K562 (cell line): ENCODE results near the gene SEMA6D. TPM values are rescaled to one million over a fixed set of nuclear protein-coding genes. Genes with fewer than 3 reads are reported as not detected.

Experiments used
- ATAC-seq: fragments of 200-7000 bp; cut with Tn5 transposase; 3 replicates; pipeline ENCODE4 v1.9.1; 2020; ENCODE audit warnings: moderate library complexity
- BruUV-seq: library from RNA; stranded (reverse); fragments of 400-500 nt; replicated peaks from 2 replicates; lab custom pipeline; 2021; lab: Mats Ljungman, UMichigan
- CTCF ChIA-PET: fragments of 300-600 bp; formaldehyde crosslinking; extraction: SDS; loops from one replicate; lab custom pipeline; 2021; ENCODE audit warnings: low intra/inter-chr PET ratio; lab: Yijun Ruan, JAX
- POLR2A ChIA-PET: fragments of 300-600, 350-650 bp; sonication (Branson Sonifier 250); formaldehyde crosslinking; extraction: SDS; loops from one replicate; lab custom pipeline; 2021; ENCODE audit warnings: antibody characterized with exemption, inconsistent platforms; lab: Yijun Ruan, JAX
- DNase-seq, 4 experiments: peaks; one replicate each; pipeline versions ENCODE4 v3.0.0 to v3.0.0-alpha.2; 2011 to 2018; ENCODE audit warnings: low spot score in 3 of 4, mixed read lengths in 3 of 4; ENCODE audit errors: extremely low read depth in 1 of 4
- FAIRE-seq: peaks from 2 replicates; lab custom pipeline; 2011; peaks lifted over from hg19 to GRCh38; lab: Jason Lieb, UNC
- H2AFZ ChIP-seq: 2 replicates; pipeline ENCODE4 v1.6.0; 2011; ENCODE audit warnings: low read depth, low read length, control low read depth, inconsistent platforms
- H3K27ac ChIP-seq: fragments of 200-600 bp; 3 replicates; pipeline ENCODE4 v1.8.0; 2011; ENCODE audit warnings: low read depth, mild to moderate bottlenecking, control low read depth, inconsistent platforms, low read length, moderate library complexity, mixed read lengths; ENCODE audit errors: extremely low read depth
- H3K27me3 ChIP-seq, 2 experiments: fragments of 300-600 bp in 1 of 2; 2 replicates in 1 of 2; 3 replicates in 1 of 2; pipeline versions ENCODE4 v1.6.0 to v1.8.0; 2011; ENCODE audit warnings: inconsistent platforms in 2 of 2, low read length in 2 of 2, mild to moderate bottlenecking in 1 of 2, mixed read lengths in 1 of 2, moderate library complexity in 1 of 2; ENCODE audit not compliant: control insufficient read depth in 2 of 2, insufficient read depth in 2 of 2
- H3K36me3 ChIP-seq: fragments of 300-600 bp; 3 replicates; pipeline ENCODE4 v1.8.0; 2011; ENCODE audit warnings: mild to moderate bottlenecking, low read length, inconsistent platforms; ENCODE audit not compliant: control insufficient read depth, insufficient read depth
- H3K4me1 ChIP-seq, 2 experiments: fragments of 200-600 bp in 1 of 2; replicated peaks in 1 of 2; 2 replicates in 1 of 2; 3 replicates in 1 of 2; pipeline versions ENCODE4 v1.5.1 to v1.8.0; 2011; ENCODE audit warnings: inconsistent platforms in 2 of 2, low read length in 2 of 2, mild to moderate bottlenecking in 1 of 2, mixed read lengths in 1 of 2, moderate library complexity in 1 of 2; ENCODE audit not compliant: control insufficient read depth in 2 of 2, insufficient read depth in 2 of 2
- H3K4me2 ChIP-seq: 2 replicates; pipeline ENCODE4 v1.6.1; 2011; ENCODE audit warnings: low read length, control low read depth, inconsistent platforms, mixed read lengths; ENCODE audit not compliant: insufficient read depth
- H3K4me3 ChIP-seq: fragments of 200-600 bp; sonication (generic), shearing (Covaris generic); 2 replicates; pipeline ENCODE4 v1.5.1; 2016; ENCODE audit warnings: control low read depth, inconsistent platforms
- H3K79me2 ChIP-seq: fragments of 200-600 bp; 3 replicates; pipeline ENCODE4 v1.8.0; 2011; ENCODE audit warnings: low read length, inconsistent platforms; ENCODE audit not compliant: control insufficient read depth, insufficient read depth
- H3K9ac ChIP-seq, 2 experiments: 2 replicates each; pipeline versions ENCODE4 v1.6.0 to v1.6.1; 2011; ENCODE audit warnings: low read depth in 2 of 2, low read length in 2 of 2, control low read depth in 1 of 2, inconsistent platforms in 1 of 2, mild to moderate bottlenecking in 1 of 2, mixed read lengths in 1 of 2; ENCODE audit not compliant: insufficient read depth in 1 of 2
- H3K9me1 ChIP-seq: one replicate; pipeline ENCODE4 v1.6.0; 2011; ENCODE audit warnings: inconsistent platforms, mild to moderate bottlenecking, low read length, moderate library complexity; ENCODE audit not compliant: control insufficient read depth, insufficient read depth
- H3K9me3 ChIP-seq: replicated peaks from 2 replicates; pipeline ENCODE4 v1.5.1; 2011; ENCODE audit warnings: low read depth, low read length, inconsistent platforms; ENCODE audit not compliant: control insufficient read depth, insufficient read depth
- H4K20me1 ChIP-seq: replicated peaks from 2 replicates; pipeline ENCODE4 v1.6.1; 2011; ENCODE audit warnings: low read length, inconsistent platforms, mixed read lengths; ENCODE audit not compliant: control insufficient read depth, insufficient read depth
- CCAR2 ChIP-seq: fragments of 200-400 bp; formaldehyde crosslinking; IDR thresholded peaks from 2 replicates; pipeline ENCODE4 v1.6.1; 2017; ENCODE audit warnings: mild to moderate bottlenecking, low read depth, low read length
- CEBPB ChIP-seq: fragments of 450-650 bp; IDR thresholded peaks from 2 replicates; pipeline ENCODE4 v1.6.1; 2016; ENCODE audit warnings: missing genetic modification characterization, missing compliant biosample characterization
- CUX1 ChIP-seq: fragments of 200-800 bp; sonication (Bioruptor generic); IDR thresholded peaks from 2 replicates; pipeline ENCODE4 v1.6.1; 2016; ENCODE audit warnings: missing genetic modification characterization, missing compliant biosample characterization
- ETV5 ChIP-seq: sonication (generic); formaldehyde crosslinking; IDR thresholded peaks from 2 replicates; pipeline ENCODE4 v1.4.0; 2020; ENCODE audit warnings: low read depth, mild to moderate bottlenecking, missing genetic modification reagents
- FOXJ3 ChIP-seq: sonication (generic); formaldehyde crosslinking; IDR thresholded peaks from 2 replicates; pipeline ENCODE4 v1.4.0; 2020; ENCODE audit warnings: mild to moderate bottlenecking, missing genetic modification reagents
- JUND ChIP-seq, 2 experiments: IDR thresholded peaks; 2 replicates in 1 of 2; 3 replicates in 1 of 2; pipeline ENCODE4 v1.6.1; 2011; ENCODE audit warnings: borderline replicate concordance in 2 of 2, low read depth in 2 of 2, low read length in 2 of 2, improper control_type of control experiment in 1 of 2, missing biosample characterization in 1 of 2, missing genetic modification characterization in 1 of 2, missing genetic modification reagents in 1 of 2
- LEF1 ChIP-seq: fragments of 450-650 bp; IDR thresholded peaks from 2 replicates; pipeline ENCODE4 v1.6.1; 2016; ENCODE audit warnings: mild to moderate bottlenecking
- MEF2A ChIP-seq: IDR thresholded peaks from 2 replicates; pipeline ENCODE4 v1.6.1; 2011; ENCODE audit warnings: low read depth, mild to moderate bottlenecking, low read length, moderate library complexity; ENCODE audit not compliant: control insufficient read depth
- POLR2G ChIP-seq: fragments of 200-400 bp; formaldehyde crosslinking; IDR thresholded peaks from 2 replicates; pipeline ENCODE4 v1.6.1; 2017; ENCODE audit warnings: low read depth, mild to moderate bottlenecking, antibody characterized with exemption, low read length, moderate library complexity
- PTTG1 ChIP-seq: fragments of 450-650 bp; IDR thresholded peaks from 2 replicates; pipeline ENCODE4 v1.6.1; 2016; ENCODE audit warnings: low read depth, mild to moderate bottlenecking, missing genetic modification characterization, missing compliant biosample characterization
- RUNX1 ChIP-seq: sonication (generic); IDR thresholded peaks from 2 replicates; pipeline ENCODE4 v1.6.1; 2016; ENCODE audit warnings: antibody characterized with exemption, low read depth
- SREBF1 ChIP-seq: fragments of 150-350 bp; IDR thresholded peaks from 2 replicates; pipeline ENCODE4 v1.6.1; 2014; ENCODE audit warnings: antibody characterized with exemption, low read depth, low read length, borderline replicate concordance
- SRSF7 ChIP-seq: fragments of 200-400 bp; formaldehyde crosslinking; optimal IDR thresholded peaks from 2 replicates; pipeline ENCODE3; 2017; ENCODE audit warnings: mild to moderate bottlenecking, low read depth, low read length
- ZNF232 ChIP-seq: sonication (generic); formaldehyde crosslinking; IDR thresholded peaks from 2 replicates; pipeline ENCODE4 v1.8.0; 2022; ENCODE audit warnings: mild to moderate bottlenecking, missing genetic modification reagents
- ZNF277 ChIP-seq: fragments of 250-450 bp; sonication (Bioruptor Pico); IDR thresholded peaks from 2 replicates; pipeline ENCODE4 v1.8.0; 2022; ENCODE audit warnings: inconsistent platforms, mild to moderate bottlenecking, moderate library complexity, borderline replicate concordance
- WGBS: fragments of 100-300 bp; shearing (Covaris generic); methylation state at CpG from one replicate; pipeline ENCODE4 v1.1.6; 2016; ENCODE audit warnings: low coverage, mixed read lengths; ENCODE audit not compliant: insufficient coverage; ENCODE audit errors: missing lambda C conversion rate; 5-methylcytosine and 5-hydroxymethylcytosine counted together
- in situ Hi-C: fragments of 300-500 bp; cut with MboI; formaldehyde crosslinking; loops from 4 replicates; pipeline ENCODE4 v1.15.0; 2018; ENCODE audit warnings: inconsistent platforms, mixed read lengths
- intact Hi-C: fragments of 100-400 bp; cut with micrococcal nuclease; formaldehyde crosslinking; loops from 2 replicates; pipeline ENCODE4 v1.14.2; 2022
- polyA plus RNA-seq, 8 experiments: library from polyadenylated mRNA; depleted of rRNA in 4 of 8; stranded (reverse) in 5 of 8; unstranded in 3 of 8; fragments of >200 nt; fragmentation: Nextera tagmentation in 2 of 8; fragmentation: Illumina TruSeq in 1 of 8; extraction: Ambion mirVana in 2 of 8; extraction: Trizol in 1 of 8; gene quantifications; 2 replicates each; pipeline versions ENCODE4 v1.2.1 to v1.2.3, GENCODE V29; 2011 to 2014; ENCODE audit warnings: inconsistent platforms in 1 of 8, missing spikeins in 1 of 8
- total RNA-seq, 7 experiments: library from RNA; depleted of rRNA in 6 of 7; stranded (reverse); fragments of >200 nt in 6 of 7; fragmentation: Illumina TruSeq in 2 of 7; extraction: Trizol in 2 of 7; gene quantifications; 2 replicates each; pipeline versions ENCODE4 v1.2.1 to v1.2.3, GENCODE V29; 2011 to 2021; ENCODE audit warnings: low replicate concordance in 1 of 7

Gene SEMA6D
- total and polyA plus RNA-seq, 9 of the 15 experiments (the other 6 are each of a cell fraction or from before 2014, with no cell fraction given), result not detected

- Histone ChIP-seq H4K20me1 (no peaks in the 10 kb centered on the region), H3K9me3 (peaks cover 2% of the 10 kb centered on the region; the same call in 1 of the 2 replicates), H3K9ac (no peak overlapping the region), H3K4me3 (no peak overlapping the region), H3K4me2 (no peak overlapping the region), H2AFZ (no peak overlapping the region), H3K27me3 (no peaks in the 10 kb centered on the region), H3K4me1 (no peaks in the 10 kb centered on the region), H3K27ac (no peak overlapping the region), H3K36me3 (no peaks in the 10 kb centered on the region), H3K79me2 (no peaks in the 10 kb centered on the region), H3K9me1 (no peaks in the 10 kb centered on the region)
- FAIRE-seq, result no peak
- no TSS peak for BruUV-seq
- intact Hi-C loops, result no loop called here
- DNase-seq, result no peak
- in situ Hi-C loops, result no loop called here
- WGBS, result 0% methylated on average over 5 of the region's 5 CpGs
- POLR2A ChIA-PET, result no interaction called here
- CTCF ChIA-PET, result no interaction called here
- ATAC-seq, result no peak
- TF ChIP-seq ZNF232 (CRISPR knock-in tag) (no peak), JUND (IDR thresholded peaks at IDR 0.05; ENCODE audit: borderline replicate concordance, low read depth, low read length) (no peak), JUND (tag; IDR thresholded peaks at IDR 0.05; ENCODE audit: borderline replicate concordance, low read depth, low read length) (no peak), FOXJ3 (CRISPR knock-in tag) (no peak), CEBPB (tag) (no peak), SRSF7 (no peak), CUX1 (CRISPR knock-in tag) (no peak), MEF2A (no peak), RUNX1 (no peak), POLR2G (no peak), ZNF277 (no peak), LEF1 (no peak), ETV5 (CRISPR knock-in tag) (no peak), PTTG1 (no peak), CCAR2 (no peak), SREBF1 (no peak)
Measured at GRCh38 chr15:47767035-47767434, 49.7 kb downstream of the SEMA6D start.
